NCI-H82 (cell line): ENCODE data around the gene DYNC1I1.

ENCODE experiments used
- DNase-seq: peaks from one replicate; lab custom pipeline; 2025; lab: John Stamatoyannopoulos, UW

The DYNC1I1 gene

DNA sequence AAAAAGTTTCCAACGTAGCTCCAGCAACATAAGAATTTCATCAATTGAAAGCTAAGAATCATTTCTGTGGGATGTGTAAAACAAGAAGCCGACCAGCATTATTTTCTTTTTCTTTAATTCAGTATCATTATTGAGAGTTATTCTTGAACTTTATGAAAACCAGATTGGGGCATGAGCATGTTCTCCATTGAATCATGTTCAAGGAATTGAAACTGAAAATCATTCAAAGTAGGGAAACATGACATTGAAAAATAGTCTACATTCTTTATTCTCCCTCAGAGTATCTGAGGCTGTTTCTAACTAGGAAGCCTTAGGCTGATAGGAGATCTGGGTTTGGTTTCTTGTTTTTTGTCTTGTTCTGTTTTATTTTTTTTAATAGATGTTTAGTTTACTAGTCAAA lies 253.7 kb downstream of the DYNC1I1 start:
- DNase-seq: no peak

DNA sequence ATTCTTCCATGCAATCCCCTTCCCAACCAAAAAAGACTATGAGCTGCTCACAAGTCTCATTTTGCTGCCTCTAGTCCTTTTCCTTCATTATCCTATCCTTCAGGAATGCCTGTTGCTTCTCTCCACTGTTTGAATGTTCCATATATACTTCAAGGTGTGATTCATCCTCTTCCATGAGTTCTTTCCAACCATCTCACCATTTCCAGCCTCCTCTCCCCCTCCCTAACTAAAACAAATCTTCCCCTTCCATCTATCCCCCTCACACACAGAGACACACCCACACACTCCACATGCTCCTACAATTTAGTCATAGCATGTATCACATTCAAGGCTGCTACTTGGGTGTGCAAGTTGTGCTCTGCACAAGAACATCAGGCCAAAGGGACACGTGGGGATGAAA lies 254.3 kb downstream of the DYNC1I1 start:
- no peak for DNase-seq

GRCh38 chr7:96028729-96029128 lies 256.4 kb downstream of the DYNC1I1 start:
- no peak for DNase-seq

DNA sequence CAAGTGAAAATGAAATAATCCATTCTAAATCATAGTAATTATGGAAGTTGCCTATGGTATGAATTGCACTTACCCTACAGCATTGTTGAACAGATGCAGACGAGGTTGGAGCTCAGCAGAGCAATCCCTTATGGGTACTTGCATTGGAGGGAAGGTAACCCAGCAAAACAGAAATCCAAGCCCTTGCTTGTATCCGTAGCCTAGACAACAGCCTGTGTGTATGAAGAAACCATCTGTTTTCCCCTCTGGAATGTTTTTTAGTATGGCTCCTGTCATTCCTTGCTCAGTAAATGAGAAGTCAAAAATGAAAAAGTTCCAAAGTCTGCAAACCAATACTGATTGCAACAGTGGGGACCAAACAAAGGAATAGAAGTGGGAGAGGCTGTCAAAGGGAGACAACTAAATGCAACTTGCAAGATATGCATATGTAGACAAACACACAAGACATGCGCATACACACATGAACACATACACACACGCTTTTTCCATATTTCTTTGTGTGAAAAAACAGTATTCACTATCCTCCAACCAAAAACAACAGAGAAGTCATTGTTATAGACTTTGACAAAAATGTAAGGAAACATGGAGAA lies 260.8 kb downstream of the DYNC1I1 start:
- DNase-seq: peak; percentile 54

- DNase-seq: no peak
Observed at GRCh38 chr7:96034940-96035727, 262.8 kb downstream of the DYNC1I1 start.

- no peak for DNase-seq
Observed at GRCh38 chr7:96040250-96040772, 268.0 kb downstream of the DYNC1I1 start.

DNA sequence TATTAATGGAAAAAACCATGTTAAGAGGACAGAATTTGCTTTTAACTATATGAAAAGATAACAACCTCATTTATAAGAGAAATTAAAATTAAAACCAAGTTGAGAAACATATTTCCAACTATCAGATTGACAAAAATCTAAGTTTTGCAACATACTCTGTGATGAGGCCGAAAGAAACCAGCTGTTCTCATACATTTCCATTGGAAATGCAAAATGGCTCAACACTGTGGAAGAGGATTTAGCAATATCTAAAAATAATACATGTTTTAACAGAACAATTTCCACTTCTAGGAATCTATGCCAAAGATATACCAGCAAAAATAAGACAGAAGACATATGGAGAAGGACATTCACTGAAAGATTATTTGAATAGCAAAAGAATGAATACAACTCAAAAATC lies 268.8 kb downstream of the DYNC1I1 start:
- DNase-seq: no peak

DNA sequence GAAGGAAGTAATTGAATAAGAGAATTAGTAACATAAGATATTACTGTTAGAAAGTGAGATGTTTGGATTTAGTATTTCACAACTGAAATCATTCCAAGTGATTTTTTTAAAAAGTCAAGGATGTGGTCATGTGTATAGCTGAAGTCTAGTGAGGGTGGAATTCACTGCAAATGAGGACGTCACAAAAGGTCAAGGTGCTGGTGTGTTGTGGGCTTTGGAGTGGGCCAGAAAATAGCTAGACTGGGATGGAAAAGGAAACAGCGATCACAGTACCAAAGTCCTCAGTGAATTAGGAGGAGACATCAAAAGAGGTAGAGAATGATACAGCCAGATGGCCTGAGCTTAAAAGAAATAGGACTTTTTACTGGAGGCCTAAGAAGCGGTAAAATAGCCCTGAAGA lies 272.8 kb downstream of the DYNC1I1 start:
- no peak for DNase-seq

DNA sequence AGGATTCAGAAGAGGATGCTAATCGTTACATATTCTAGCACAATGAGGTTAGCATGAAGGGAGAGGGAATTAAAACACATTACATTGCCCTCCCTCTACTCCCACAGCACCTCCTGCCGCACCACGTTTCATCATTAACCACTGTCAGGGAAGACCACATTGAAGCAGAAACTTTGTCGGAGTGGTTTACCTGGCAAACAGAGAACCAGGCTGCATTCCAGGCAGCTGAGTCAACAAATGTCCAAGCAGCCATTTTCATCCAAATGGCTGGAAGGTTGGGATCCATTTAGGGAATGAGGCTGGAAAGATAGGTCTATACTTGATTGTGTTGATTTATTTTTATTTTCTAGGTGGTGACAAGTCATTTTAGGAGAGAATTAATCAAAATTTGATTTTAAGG lies 273.6 kb downstream of the DYNC1I1 start:
- no peak for DNase-seq

DNA sequence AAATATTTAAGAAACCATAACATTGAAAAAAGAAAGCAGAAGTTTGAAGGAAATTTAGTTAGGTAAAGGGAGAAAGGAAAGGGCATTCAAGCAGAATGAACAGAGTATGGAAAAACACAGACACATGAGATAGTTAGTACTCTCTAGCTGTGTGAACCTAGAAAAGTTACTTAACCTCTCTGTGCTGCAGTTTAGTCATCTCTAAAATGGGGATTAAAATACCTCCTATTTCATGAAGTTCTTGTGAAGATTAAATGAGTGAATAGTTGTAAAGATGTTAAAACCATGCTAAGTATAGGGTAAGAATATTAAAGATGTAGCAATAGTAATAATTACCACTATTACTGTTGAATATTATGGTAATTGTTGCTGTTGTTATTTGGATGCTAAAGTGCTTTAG lies 279.9 kb downstream of the DYNC1I1 start:
- DNase-seq: no peak

- no peak for DNase-seq
Observed at GRCh38 chr7:96052860-96053470, 280.6 kb downstream of the DYNC1I1 start.

GRCh38 chr7:96055717-96056116 lies 283.4 kb downstream of the DYNC1I1 start:
- DNase-seq: no peak

GRCh38 chr7:96059075-96059474 lies 286.7 kb downstream of the DYNC1I1 start:
- DNase-seq: no peak

DNA sequence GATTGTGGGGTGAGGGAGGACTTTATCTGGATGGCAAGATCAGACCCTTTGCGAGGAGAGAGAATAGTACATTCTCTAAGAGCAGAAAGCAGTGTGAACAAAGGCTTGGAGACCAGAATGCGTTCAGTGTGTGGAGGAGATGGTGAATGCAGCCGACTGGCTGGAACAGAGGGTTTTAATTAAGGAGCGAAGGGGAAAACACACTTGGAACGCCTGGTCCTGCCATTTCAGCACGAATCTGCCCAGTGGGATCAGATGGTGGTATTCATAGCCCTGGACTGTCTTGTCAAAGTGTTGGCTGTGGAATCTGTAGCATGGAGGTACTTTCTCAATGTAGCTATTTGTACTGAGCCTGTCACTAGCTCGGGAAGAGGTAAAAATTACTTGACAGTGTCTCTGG lies 288.7 kb downstream of the DYNC1I1 start:
- DNase-seq: no peak

DNA sequence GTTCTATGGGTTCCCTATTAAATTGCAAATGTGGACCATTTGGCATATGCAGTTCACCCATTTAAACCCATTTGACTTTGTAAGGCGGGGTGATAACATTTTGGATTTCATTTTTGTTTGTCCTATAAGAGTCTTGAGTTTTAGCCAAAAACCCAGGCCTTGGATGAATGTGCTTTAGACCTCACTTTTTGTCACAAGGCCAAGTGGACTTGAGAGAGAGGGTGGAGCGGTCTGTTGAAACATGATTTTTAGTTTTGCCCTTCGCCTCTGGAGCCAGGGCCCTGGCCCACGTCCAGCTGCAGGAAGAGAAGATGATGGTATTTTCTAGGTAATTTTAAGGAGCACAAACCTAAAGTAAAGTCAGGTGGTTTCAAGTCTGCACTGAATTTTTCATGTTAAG lies 289.5 kb downstream of the DYNC1I1 start:
- no peak for DNase-seq

GRCh38 chr7:96067321-96067720 lies 295.0 kb downstream of the DYNC1I1 start:
- no peak for DNase-seq

- no peak for DNase-seq
Observed at GRCh38 chr7:96069401-96069800, 297.0 kb downstream of the DYNC1I1 start.

DNA sequence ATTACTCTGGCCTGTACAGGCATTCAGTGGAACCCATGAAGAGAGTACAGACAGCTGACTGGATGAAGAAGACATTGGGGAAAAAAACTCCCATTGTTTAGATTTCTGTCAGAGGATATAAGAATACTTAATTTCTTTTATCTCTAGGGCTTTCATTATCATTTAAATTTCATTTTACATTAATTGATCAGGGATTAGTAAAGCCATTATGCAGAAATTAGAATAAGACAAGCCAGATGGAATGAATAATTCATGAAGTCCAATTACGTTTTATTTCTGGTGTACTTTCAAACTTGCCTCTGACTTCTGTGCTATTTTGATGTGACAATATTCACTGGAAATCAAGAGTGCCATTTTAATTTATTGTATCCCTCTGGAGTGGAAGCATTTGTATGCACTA lies 302.5 kb downstream of the DYNC1I1 start:
- DNase-seq: no peak

GRCh38 chr7:96075510-96076349 lies 303.4 kb downstream of the DYNC1I1 start:
- DNase-seq: peak; percentile 86

DNA sequence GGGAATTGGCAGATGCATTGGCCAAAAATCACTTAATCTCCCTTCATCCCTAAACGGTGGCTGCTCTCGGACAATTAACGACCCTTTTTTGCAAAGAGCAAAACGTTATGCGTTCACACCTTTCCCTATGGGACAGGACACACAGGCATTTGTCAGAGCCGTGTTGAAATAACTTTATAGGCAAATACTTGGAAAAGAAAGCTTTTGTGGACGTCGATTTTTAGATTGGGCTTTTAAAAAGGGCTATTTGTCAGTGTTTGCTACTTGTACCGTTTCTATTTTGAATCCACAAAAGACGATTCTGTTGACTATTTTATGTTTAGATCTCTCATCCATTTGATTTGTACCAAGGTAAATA lies 304.0 kb downstream of the DYNC1I1 start:
- no peak for DNase-seq

- DNase-seq: no peak
Observed at GRCh38 chr7:96080027-96080426, 307.7 kb downstream of the DYNC1I1 start.

GRCh38 chr7:96084881-96085553 lies 312.7 kb downstream of the DYNC1I1 start:
- DNase-seq: no peak
